Memory B cell (primary cell): ENCODE results near the gene NGRN.
"Not testable (repeated sequence)": the region's sequence is repeated elsewhere in the genome, so short reads cannot be mapped to it uniquely, and the experiment has no call there.

Source experiments
- ATAC-seq: fragments of 150-1000 bp; cut with Tn5 transposase; 2 replicates; pipeline ENCODE4 v1.10.0; 2021; ENCODE audit warnings: low read depth, mild to moderate bottlenecking, moderate library complexity
- DNase-seq, 2 donors: peaks; one replicate each; pipeline ENCODE4 v3.0.0; 2022; ENCODE audit warnings: low spot score in 2 of 2
- H3K27ac Mint-ChIP-seq: one replicate; pipeline ENCODE4 v1.8.0; 2022; ENCODE audit warnings: mild to moderate bottlenecking, moderate library complexity, mixed read lengths
- H3K27me3 Mint-ChIP-seq: one replicate; pipeline ENCODE4 v1.8.0; 2022; ENCODE audit warnings: mixed read lengths
- H3K36me3 Mint-ChIP-seq: one replicate; pipeline ENCODE4 v1.8.0; 2022; ENCODE audit warnings: mild to moderate bottlenecking, mixed read lengths
- H3K4me1 Mint-ChIP-seq: one replicate; pipeline ENCODE4 v1.8.0; 2022; ENCODE audit warnings: mixed read lengths
- H3K4me3 Mint-ChIP-seq: one replicate; pipeline ENCODE4 v1.8.0; 2022; ENCODE audit warnings: mild to moderate bottlenecking, moderate library complexity, mixed read lengths
- H3K9me3 Mint-ChIP-seq: one replicate; pipeline ENCODE4 v1.8.0; 2022; ENCODE audit warnings: mixed read lengths

NGRN gene

DNA sequence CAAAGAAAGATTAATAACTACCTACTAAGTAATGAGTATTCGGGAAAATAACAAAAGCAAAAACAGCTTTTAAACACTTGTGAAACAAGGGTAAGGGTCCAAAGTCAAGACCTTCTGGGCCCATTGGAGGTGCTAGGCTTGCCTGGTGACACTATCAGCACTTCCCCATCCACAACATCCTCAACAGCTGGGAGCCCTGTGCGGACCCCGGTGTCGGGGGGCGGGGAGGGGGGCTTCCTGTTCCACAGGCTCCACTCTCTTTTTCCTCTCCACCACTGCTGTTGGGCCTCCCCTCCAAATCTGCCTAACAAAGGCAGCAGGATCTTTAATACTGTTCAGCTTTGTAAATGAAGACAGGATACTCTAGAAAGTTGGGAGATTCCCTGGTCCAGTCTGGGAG lies 21.6 kb downstream of the NGRN start:
- no peak for DNase-seq
- Mint-ChIP-seq H3K9me3 (no peaks in the 10 kb centered on the region), H3K4me3 (no peak overlapping the region), H3K4me1 (no peaks in the 10 kb centered on the region), H3K27ac (no peak overlapping the region), H3K27me3 (no peaks in the 10 kb centered on the region), H3K36me3 (no peaks in the 10 kb centered on the region)
- ATAC-seq: no peak

DNA sequence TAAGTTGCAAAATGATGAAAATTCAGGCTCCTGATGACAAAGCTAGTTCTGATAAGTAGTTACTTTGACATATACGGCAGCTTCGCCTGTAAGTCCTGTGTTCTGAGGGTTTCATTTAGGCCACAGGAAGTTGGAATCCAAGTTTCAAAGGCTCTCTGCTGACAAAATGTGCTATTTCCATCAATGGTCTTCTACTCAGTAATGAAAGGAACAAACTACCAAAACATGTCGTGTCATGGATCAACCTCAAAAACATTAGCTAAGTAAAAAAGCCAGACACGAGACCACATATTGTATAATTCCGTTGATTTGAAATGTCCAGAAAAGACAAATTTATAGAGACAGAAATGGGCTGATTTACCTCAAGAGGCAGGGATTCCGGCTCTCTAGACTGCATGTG lies 22.5 kb downstream of the NGRN start:
- no peaks in the 10 kb centered on the region for H3K36me3 Mint-ChIP-seq
- no peaks in the 10 kb centered on the region for H3K4me1 Mint-ChIP-seq
- DNase-seq (no peak), ATAC-seq (no peak)
- no peak overlapping the region for H3K4me3 Mint-ChIP-seq
- no peak overlapping the region for H3K27ac Mint-ChIP-seq
- no peaks in the 10 kb centered on the region for H3K27me3 Mint-ChIP-seq
- H3K9me3 Mint-ChIP-seq: no peaks in the 10 kb centered on the region

DNA sequence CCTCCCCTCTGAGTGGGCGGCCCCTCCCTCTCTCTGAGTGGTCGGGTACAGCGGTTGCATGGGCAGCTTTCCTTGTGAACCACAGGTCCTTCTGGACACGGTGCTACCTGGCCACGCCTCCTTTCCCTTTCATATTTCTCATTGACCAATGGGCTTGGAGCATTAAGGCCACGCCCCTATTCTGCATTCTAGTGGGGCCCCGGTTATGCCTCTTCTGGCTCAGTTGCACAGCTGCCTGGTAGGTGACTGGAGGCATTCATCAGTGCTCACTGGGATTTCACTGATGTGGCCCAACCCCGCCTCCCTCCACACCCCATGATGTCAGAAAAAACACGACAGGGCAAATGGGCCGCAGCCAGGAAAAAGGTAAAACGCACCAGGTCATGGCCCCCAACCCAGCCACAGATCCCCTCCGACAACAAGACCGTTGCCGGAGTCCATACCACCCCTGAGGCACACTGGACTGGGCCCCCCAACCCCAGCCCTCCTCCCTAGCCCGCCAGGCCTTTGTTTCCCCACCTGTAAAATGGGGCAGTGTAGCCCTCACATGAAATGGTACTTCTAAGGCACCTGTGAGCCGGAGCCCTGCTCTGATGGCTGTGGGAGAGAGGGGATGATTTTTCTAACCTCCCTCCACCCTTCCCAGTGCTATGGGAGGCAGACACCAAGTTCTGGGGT lies 26.3 kb downstream of the NGRN start:
- no peaks in the 10 kb centered on the region for H3K36me3 Mint-ChIP-seq
- DNase-seq: peak in 1 of 2 donors; percentile 16
- no peak for ATAC-seq
- H3K27ac Mint-ChIP-seq: no peak overlapping the region
- no peaks in the 10 kb centered on the region for H3K27me3 Mint-ChIP-seq
- no peaks in the 10 kb centered on the region for H3K9me3 Mint-ChIP-seq
- H3K4me3 Mint-ChIP-seq: no peak overlapping the region
- H3K4me1 Mint-ChIP-seq: peaks cover 10% of the 10 kb centered on the region

DNA sequence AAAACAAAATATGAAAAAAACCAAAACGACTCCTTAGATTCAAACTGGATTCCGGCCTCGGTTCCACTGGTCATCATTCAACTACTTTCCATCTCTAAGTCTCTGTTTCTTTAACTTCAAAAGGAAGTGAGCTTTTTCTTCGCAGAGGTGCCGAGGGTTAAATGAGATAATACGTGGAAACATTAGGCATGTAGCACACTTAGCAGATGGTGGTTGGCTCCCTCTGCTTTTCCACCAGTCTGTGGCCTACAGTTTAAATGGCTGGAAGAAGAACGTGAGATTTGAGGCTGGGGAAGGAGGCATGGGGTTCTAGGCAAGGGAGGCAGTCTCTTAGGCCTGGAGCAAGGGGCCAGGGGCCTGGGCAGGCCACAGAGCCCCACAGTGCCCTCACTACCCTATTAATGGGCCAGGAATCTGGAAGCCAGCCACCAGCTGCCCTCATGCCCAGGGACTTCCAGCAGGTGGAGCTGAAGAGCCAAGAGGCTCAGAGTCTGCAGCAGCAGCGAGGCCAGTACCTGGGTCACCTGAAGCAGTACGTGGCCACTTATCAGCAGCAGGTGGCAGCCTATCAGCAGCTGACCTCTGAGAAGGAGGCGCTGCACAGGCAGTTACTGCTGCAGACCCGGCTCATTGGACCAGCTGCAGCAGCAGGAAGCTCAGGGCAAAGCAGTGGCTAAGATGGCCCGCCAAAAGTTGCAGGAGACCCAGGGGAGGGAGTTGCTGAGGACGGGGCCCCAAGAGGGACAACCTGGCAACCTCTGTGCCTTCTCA lies 27.8 kb downstream of the NGRN start:
- not testable (repeated sequence) for H3K27ac Mint-ChIP-seq, H3K9me3 Mint-ChIP-seq, H3K27me3 Mint-ChIP-seq, H3K36me3 Mint-ChIP-seq
- DNase-seq (peak; percentile 63 to 79), ATAC-seq (peak; percentile 26)
- Mint-ChIP-seq H3K4me3 (peak overlapping the region; percentile 27), H3K4me1 (peaks cover 10% of the 10 kb centered on the region)

DNA sequence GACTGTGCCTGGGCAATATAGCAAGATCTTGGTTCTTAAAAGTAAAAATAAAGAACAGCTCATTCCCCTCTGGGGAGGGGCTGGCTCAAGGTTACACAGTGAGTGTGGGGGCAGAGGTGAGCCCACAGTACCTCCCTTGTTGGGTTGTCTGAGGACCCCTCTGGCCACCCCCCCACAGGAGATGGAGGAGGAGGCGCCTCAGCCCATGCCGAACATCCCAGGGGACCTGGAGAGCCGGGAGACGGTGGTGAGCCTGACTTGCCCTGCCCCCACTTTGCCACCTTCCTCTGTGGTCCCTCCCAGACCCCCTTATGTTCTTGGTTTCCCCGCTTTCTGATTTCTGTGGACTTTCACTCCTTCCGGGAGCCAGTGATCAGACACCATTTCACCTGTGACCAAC lies 28.7 kb downstream of the NGRN start:
- no peak for DNase-seq
- no peaks in the 10 kb centered on the region for H3K9me3 Mint-ChIP-seq
- H3K4me1 Mint-ChIP-seq: peaks cover 10% of the 10 kb centered on the region
- no peak for ATAC-seq
- no peak overlapping the region for H3K27ac Mint-ChIP-seq
- H3K4me3 Mint-ChIP-seq: no peak overlapping the region
- H3K27me3 Mint-ChIP-seq: no peaks in the 10 kb centered on the region
- no peaks in the 10 kb centered on the region for H3K36me3 Mint-ChIP-seq

DNA sequence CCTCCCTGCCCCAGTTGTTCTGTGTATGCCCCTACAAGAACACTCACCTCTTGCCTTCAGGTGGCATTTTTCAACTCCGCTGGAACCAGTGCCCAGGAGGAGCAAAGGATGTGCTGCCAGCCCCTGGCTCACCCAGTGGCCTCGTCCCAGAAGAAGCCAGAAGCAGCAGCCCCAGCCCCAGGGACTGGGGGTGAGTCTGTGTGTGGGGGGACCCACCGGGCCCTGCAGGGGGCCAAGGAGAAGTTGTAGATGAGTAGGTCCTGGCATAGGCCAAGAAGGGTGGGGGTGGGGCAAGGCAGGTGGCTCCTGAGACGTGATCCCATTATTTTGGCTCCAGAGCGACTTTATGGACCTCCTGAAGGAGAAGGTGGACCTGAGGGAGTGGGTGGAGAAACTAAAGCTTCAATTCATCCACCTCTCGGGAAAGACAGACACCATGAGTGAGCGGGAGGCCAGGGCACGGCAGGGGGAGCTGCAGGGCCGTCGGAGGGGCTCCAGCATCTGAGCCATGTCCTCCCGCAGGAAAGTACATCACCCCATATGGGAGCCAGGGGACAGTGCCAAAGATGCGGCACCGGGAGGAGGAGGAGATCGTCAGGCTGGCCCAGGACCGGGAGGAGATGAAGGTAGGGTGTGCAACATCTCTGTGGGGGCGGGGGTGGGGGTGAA lies 29.3 kb downstream of the NGRN start:
- no peaks in the 10 kb centered on the region for H3K27me3 Mint-ChIP-seq
- H3K27ac Mint-ChIP-seq: no peak overlapping the region
- no peak for DNase-seq
- no peaks in the 10 kb centered on the region for H3K36me3 Mint-ChIP-seq
- H3K4me3 Mint-ChIP-seq: no peak overlapping the region
- ATAC-seq: no peak
- peaks cover 10% of the 10 kb centered on the region for H3K4me1 Mint-ChIP-seq
- H3K9me3 Mint-ChIP-seq: no peaks in the 10 kb centered on the region

DNA sequence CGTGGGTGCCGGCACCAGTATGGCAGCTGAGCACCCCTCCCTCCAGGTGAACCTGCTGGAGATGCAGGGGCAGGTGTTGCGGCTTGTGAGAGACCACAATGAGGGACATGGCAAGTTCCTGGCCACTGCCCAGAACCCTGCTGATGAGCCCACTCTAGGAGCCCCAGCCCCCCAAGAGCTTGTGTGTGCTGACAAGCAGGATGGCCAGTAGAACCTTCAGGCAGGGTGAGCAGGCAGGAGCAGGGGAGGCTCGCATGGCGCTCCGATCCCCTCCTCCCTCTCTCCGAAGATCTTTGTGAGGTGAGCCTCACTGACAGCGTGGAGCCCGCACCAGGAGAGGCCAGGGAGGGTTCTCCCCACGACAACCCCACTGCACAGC lies 29.8 kb downstream of the NGRN start:
- ATAC-seq (no peak), DNase-seq (no peak)
- no peaks in the 10 kb centered on the region for H3K9me3 Mint-ChIP-seq
- H3K36me3 Mint-ChIP-seq: no peaks in the 10 kb centered on the region
- H3K4me3 Mint-ChIP-seq: no peak overlapping the region
- H3K4me1 Mint-ChIP-seq: peaks cover 10% of the 10 kb centered on the region
- H3K27ac Mint-ChIP-seq: no peak overlapping the region
- no peaks in the 10 kb centered on the region for H3K27me3 Mint-ChIP-seq

DNA sequence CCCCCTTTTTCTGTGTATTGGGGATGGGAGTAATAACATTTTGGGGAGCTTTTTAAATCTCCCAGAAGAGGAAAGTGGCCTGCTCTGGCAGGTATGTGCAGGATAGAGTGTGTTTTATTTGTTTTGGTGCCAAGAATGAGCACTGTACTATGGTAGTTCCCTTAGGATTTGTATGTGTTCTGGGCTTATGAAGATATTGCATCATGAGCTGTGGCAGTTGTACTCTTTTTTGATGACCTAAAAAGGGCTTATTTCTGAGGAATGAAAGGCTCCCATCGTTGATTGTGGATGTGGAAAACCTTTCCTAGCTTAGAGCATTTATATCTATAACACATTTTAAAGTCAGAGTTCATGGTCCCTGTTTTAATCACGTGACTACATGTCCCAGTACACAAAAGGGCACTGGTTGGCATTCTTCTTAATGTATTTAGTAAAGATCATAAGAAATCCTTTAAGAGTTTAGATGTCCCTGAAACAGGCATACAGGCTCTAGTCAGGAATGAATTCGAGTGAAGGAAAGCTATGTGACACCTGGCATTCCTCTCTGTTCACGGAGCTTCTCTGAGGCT lies 30.9 kb downstream of the NGRN start:
- DNase-seq, H3K4me3 Mint-ChIP-seq, H3K9me3 Mint-ChIP-seq, H3K36me3 Mint-ChIP-seq, H3K27me3 Mint-ChIP-seq, H3K27ac Mint-ChIP-seq, ATAC-seq: not testable (repeated sequence)
- H3K4me1 Mint-ChIP-seq: peaks cover 14% of the 10 kb centered on the region

DNA sequence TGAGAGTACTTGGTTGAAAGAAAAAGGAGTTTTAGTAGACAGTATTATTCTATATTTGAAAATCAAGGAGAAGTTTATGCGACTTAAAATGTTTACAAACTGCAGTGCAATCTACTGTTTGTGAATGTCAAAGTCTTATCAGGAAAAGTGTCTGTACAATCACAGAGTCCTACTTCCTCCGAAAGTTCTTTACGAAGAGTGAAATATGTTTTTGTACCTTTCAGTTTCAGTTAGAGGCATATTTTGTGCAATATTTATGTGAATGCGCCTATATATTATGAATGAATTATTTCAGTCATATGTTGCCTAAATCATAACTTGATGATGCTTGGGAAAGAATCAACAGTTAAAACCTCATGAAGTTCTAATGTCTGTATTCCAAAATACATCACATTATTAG lies 31.5 kb downstream of the NGRN start:
- DNase-seq: no peak
- no peaks in the 10 kb centered on the region for H3K36me3 Mint-ChIP-seq
- no peaks in the 10 kb centered on the region for H3K9me3 Mint-ChIP-seq
- H3K27me3 Mint-ChIP-seq: no peaks in the 10 kb centered on the region
- H3K4me3 Mint-ChIP-seq: no peak overlapping the region
- no peak for ATAC-seq
- no peak overlapping the region for H3K27ac Mint-ChIP-seq
- H3K4me1 Mint-ChIP-seq: peaks cover 14% of the 10 kb centered on the region

DNA sequence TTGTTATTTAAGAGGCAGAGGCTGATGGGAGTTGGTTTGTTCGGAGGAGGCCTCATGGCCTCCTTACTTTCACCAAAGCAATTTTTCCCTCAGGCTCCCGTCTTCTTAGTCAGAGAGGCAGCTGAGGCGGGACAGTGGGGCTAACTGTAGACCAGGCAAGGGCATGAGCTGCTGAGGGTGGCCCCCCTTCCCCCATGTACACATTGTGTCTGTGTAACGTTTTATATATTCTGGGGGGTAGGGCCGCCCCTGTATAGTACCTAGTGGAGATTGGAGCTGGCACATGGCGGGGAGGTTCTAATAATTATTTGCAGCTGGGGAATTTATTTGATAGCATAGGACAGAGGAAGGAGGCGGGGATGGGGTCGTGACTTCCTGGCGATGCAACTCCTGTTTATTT lies 35.1 kb downstream of the NGRN start:
- DNase-seq (no peak), ATAC-seq (no peak)
- no peaks in the 10 kb centered on the region for H3K36me3 Mint-ChIP-seq
- no peak overlapping the region for H3K4me3 Mint-ChIP-seq
- no peak overlapping the region for H3K27ac Mint-ChIP-seq
- no peaks in the 10 kb centered on the region for H3K9me3 Mint-ChIP-seq
- no peaks in the 10 kb centered on the region for H3K27me3 Mint-ChIP-seq
- peaks cover 4% of the 10 kb centered on the region for H3K4me1 Mint-ChIP-seq

DNA sequence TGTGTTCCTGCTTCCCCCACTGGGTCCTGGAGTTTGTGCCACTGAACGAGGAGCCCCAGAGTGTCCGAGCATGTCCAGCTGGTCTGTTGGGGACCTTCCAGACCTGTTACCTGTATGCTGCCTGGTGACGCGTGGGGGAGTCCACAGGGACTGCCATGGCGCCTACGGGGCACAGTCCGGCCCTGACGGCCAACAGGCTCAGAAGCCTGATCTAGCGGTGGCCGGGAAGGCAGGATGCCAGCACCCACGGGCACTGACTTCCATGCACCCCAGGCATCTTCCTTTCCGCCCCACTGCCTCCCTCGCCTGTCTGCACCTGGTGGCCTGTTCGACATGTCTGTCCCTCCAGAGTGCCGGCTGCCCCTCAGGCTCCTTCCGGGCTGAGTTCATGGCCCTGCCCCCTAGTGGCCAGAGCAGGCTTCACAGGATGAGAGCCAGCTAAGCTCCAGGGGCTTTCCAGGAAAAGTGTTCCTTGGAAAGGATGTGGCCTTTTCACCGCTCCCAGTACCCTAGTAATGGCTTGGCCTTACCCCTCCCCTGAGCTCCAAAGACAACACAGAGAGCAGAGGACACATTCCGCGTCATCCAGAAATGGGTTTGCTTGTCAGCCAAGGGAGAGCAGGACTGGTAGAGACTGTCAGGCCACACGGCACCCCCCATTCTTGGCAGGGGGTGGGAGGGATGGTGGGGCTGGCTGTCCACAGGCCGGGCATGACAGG lies 35.7 kb downstream of the NGRN start:
- H3K27me3 Mint-ChIP-seq: no peaks in the 10 kb centered on the region
- H3K36me3 Mint-ChIP-seq: no peaks in the 10 kb centered on the region
- DNase-seq (peak; percentile 41 to 61), ATAC-seq (peak; percentile 53)
- no peak overlapping the region for H3K27ac Mint-ChIP-seq
- no peak overlapping the region for H3K4me3 Mint-ChIP-seq
- peaks cover 4% of the 10 kb centered on the region for H3K4me1 Mint-ChIP-seq
- H3K9me3 Mint-ChIP-seq: no peaks in the 10 kb centered on the region

DNA sequence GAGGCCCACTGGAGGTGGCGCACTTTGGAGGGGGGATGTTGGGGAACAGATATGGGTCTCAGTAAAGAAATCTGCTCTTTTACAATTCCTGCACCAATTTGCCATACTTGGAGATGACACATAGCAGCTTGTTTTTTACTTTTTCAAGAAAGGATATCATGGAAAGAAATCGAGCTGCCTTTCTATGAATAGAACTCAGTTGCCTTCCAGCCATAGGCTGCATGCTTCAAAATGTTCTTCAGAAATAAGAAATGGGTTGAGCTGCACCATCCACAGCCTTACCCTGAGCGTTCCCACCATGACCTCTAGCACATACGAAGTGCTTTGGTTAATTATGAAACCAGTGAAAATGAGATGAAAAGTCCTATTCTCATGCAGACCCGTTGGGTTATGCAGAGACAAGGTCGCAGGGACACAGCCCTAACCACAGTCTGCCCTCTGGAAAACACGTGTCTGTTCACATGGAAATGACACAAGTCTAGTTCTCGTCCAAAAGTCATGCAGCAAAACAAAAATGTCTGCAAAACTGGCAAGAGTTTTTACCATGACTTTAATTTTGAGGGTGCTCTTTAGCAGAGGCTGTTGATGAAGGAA lies 36.3 kb downstream of the NGRN start:
- no peak overlapping the region for H3K4me3 Mint-ChIP-seq
- H3K27ac Mint-ChIP-seq: no peak overlapping the region
- H3K4me1 Mint-ChIP-seq: peaks cover 10% of the 10 kb centered on the region
- DNase-seq (no peak), ATAC-seq (no peak)
- no peaks in the 10 kb centered on the region for H3K27me3 Mint-ChIP-seq
- H3K36me3 Mint-ChIP-seq: no peaks in the 10 kb centered on the region
- no peaks in the 10 kb centered on the region for H3K9me3 Mint-ChIP-seq

DNA sequence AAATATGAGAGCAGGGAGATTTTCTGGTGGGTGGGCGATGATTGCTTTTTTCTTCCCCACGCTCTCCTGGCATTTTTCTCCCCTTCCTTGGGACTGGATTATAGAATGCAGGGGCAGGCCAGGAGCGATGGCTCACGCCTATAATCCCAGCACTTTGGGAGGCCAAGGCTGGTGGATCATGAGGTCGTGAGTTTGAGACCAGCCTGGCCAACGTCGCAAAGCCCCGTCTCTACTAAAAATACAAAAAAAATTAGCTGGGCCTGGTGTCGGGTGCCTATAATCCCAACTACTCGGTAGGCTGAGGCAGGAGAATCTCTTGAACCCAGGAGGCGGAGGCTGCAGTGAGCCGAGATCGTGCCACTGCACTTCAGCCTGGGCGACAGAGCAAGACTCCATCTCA lies 39.9 kb downstream of the NGRN start:
- peaks cover 13% of the 10 kb centered on the region for H3K4me1 Mint-ChIP-seq
- H3K27me3 Mint-ChIP-seq, H3K4me3 Mint-ChIP-seq, H3K36me3 Mint-ChIP-seq, ATAC-seq, DNase-seq, H3K9me3 Mint-ChIP-seq, H3K27ac Mint-ChIP-seq: not testable (repeated sequence)
